ENCODE measurements around the gene POU2AF1. TPM values are rescaled to one million over a fixed set of nuclear protein-coding genes. Genes with fewer than 3 reads are reported as not detected.

Gene POU2AF1
- total and polyA plus RNA-seq, 2 of the 13 experiments (the other 11 are each of a cell fraction or from before 2014, with no cell fraction given) = 1.9 to 3.6 TPM

- TF ChIP-seq NFAT5 (CRISPR knock-in tag; IDR thresholded peaks at IDR 0.05) (no peak), ZNF589 (CRISPR knock-in tag; conservative IDR thresholded peaks at IDR 0.05) (no peak), RXRB (CRISPR knock-in tag; IDR thresholded peaks at IDR 0.05; ENCODE audit: borderline replicate concordance) (peak; percentile 65), KLF13 (CRISPR knock-in tag; IDR thresholded peaks at IDR 0.05) (no peak), AFF4 (CRISPR knock-in tag; IDR thresholded peaks at IDR 0.05) (0 out of 2 replicates have a peak, but pooled peaks have one; percentile 28), TFAP4 (IDR thresholded peaks at IDR 0.05; ENCODE audit: borderline replicate concordance, low read depth) (peak; percentile 97), THAP9 (CRISPR knock-in tag; IDR thresholded peaks at IDR 0.05; ENCODE audit: borderline replicate concordance) (peak; percentile 56; the same call in 1 of the 2 replicates), CBX2 (IDR thresholded peaks at IDR 0.05; ENCODE audit: low read depth, low read length) (no peak), CBX2 (CRISPR knock-in tag; IDR thresholded peaks at IDR 0.05; ENCODE audit: low read depth) (0 out of 2 replicates have a peak, but pooled peaks have one; percentile 51), ARNT2 (CRISPR knock-in tag; IDR thresholded peaks at IDR 0.05; ENCODE audit: low read depth) (peak; percentile 45; the same call in 1 of the 2 replicates), ZZZ3 (CRISPR knock-in tag; IDR thresholded peaks at IDR 0.05; ENCODE audit: borderline replicate concordance) (no peak), AKAP8 (CRISPR knock-in tag; IDR thresholded peaks at IDR 0.05) (no peak), ZNF230 (CRISPR knock-in tag; IDR thresholded peaks at IDR 0.05) (no peak), NRL (CRISPR knock-in tag; IDR thresholded peaks at IDR 0.05; ENCODE audit: borderline replicate concordance) (no peak), MEF2D (CRISPR knock-in tag; IDR thresholded peaks at IDR 0.05) (peak; percentile 63; the same call in 1 of the 2 replicates)
These were observed 44.3 kb downstream of the POU2AF1 start (continued) for GRCh38 chr11:111334532-111335502.
